K562 (cell line): ENCODE results near the gene FBXW8.

ENCODE experiments used
- ATF3 ChIP-seq, 2 experiments: fragments of 450-650 bp in 1 of 2; sonication (generic) in 1 of 2; formaldehyde crosslinking in 1 of 2; IDR thresholded peaks in 1 of 2; conservative IDR thresholded peaks in 1 of 2; 2 replicates each; pipeline versions ENCODE4 v1.6.1 to v1.8.1; 2016 to 2023; ENCODE audit warnings: mild to moderate bottlenecking in 2 of 2, moderate library complexity in 2 of 2, inconsistent platforms in 1 of 2, missing genetic modification reagents in 1 of 2
- BACH1 ChIP-seq: fragments of 200-800 bp; sonication (Bioruptor generic); IDR thresholded peaks from 2 replicates; pipeline ENCODE4 v1.6.1; 2016; ENCODE audit warnings: missing genetic modification characterization, missing compliant biosample characterization
- BMI1 ChIP-seq: fragments of 150-350 bp; IDR thresholded peaks from 2 replicates; pipeline ENCODE4 v1.6.1; 2014; ENCODE audit warnings: low read length
- CTCF ChIP-seq, 3 experiments: IDR thresholded peaks in 2 of 3; conservative IDR thresholded peaks in 1 of 3; 2 replicates each; pipeline ENCODE4 v1.5.1; 2011 to 2012; ENCODE audit warnings: low read length in 3 of 3, mild to moderate bottlenecking in 3 of 3, control low read depth in 2 of 3, improper control_type of control experiment in 1 of 3, inconsistent platforms in 1 of 3, low read depth in 1 of 3, mixed read lengths in 1 of 3, moderate library complexity in 1 of 3; ENCODE audit not compliant: insufficient read depth in 2 of 3
- ESRRA ChIP-seq: fragments of 450-650 bp; IDR thresholded peaks from 2 replicates; pipeline ENCODE4 v1.6.1; 2014; ENCODE audit warnings: low read depth, mild to moderate bottlenecking, moderate library complexity, borderline replicate concordance
- EZH2 ChIP-seq: IDR thresholded peaks from 2 replicates; pipeline ENCODE4 v1.6.1; 2012; ENCODE audit warnings: low read depth, mild to moderate bottlenecking, inconsistent platforms, low read length, borderline replicate concordance
- MXI1 ChIP-seq: IDR thresholded peaks from 2 replicates; pipeline ENCODE4 v1.6.1; 2011; ENCODE audit warnings: low read depth, mild to moderate bottlenecking, improper control_type of control experiment, low read length
- PHF20 ChIP-seq: fragments of 450-650 bp; IDR thresholded peaks from 2 replicates; pipeline ENCODE4 v1.6.1; 2018; ENCODE audit not compliant: partially characterized antibody
- RBM39 ChIP-seq: fragments of 200-400 bp; formaldehyde crosslinking; optimal IDR thresholded peaks from 2 replicates; pipeline ENCODE3; 2018; ENCODE audit warnings: low read depth, low read length
- SP1 ChIP-seq: sonication (generic); formaldehyde crosslinking; IDR thresholded peaks from 2 replicates; pipeline ENCODE4 v1.8.1; 2022; ENCODE audit warnings: mild to moderate bottlenecking, missing genetic modification reagents
- ZC3H11A ChIP-seq: IDR thresholded peaks from 2 replicates; pipeline ENCODE4 v1.6.1; 2012; ENCODE audit warnings: low read depth, low read length, improper control_type of control experiment
- ZNF23 ChIP-seq: fragments of 250-450 bp; sonication (Bioruptor Pico); IDR thresholded peaks from 2 replicates; pipeline ENCODE4 v1.4.0; 2020; ENCODE audit warnings: mild to moderate bottlenecking

GRCh38 chr12:117030187-117030900 is 119.6 kb downstream of the FBXW8 start:
- TF ChIP-seq ESRRA (no peak), SP1 (CRISPR knock-in tag) (no peak), ATF3 (IDR thresholded peaks at IDR 0.05) (no peak), ATF3 (CRISPR knock-in tag; conservative IDR thresholded peaks at IDR 0.05) (no peak), PHF20 (no peak), BMI1 (no peak), RBM39 (no peak), ZNF23 (no peak), MXI1 (no peak), BACH1 (tag) (no peak), CTCF (IDR thresholded peaks at IDR 0.05 in 2 of 3, conservative IDR thresholded peaks at IDR 0.05 in 1 of 3; ENCODE audit: insufficient read depth in 2 of 3, low read depth in 1 of 3, low read length in 3 of 3) (no peak), ZC3H11A (no peak), EZH2 (no peak)
